Glutamatergic neuron (in vitro differentiated cells): ENCODE measurements around the gene FAM161B. TPM values are rescaled to one million over a fixed set of nuclear protein-coding genes. Genes with fewer than 3 reads are reported as not detected.
A peak's percentile ranks its signal among the peaks of the same experiment; 100 is the strongest.
"Not testable (repeated sequence)": the region's sequence is repeated elsewhere in the genome, so short reads cannot be mapped to it uniquely, and the experiment has no call there.

Experiments used
- DNase-seq: peaks from one replicate; pipeline ENCODE4 v3.0.0; 2022
- H3K27ac Mint-ChIP-seq: one replicate; pipeline ENCODE4 v1.8.0; 2020; ENCODE audit warnings: mild to moderate bottlenecking, mixed read lengths, inconsistent platforms; ENCODE audit not compliant: unreplicated experiment
- H3K27me3 Mint-ChIP-seq: one replicate; pipeline ENCODE4 v1.8.0; 2020; ENCODE audit warnings: mild to moderate bottlenecking, moderate library complexity, mixed read lengths, inconsistent platforms; ENCODE audit not compliant: unreplicated experiment
- H3K36me3 Mint-ChIP-seq: one replicate; pipeline ENCODE4 v1.8.0; 2020; ENCODE audit warnings: mild to moderate bottlenecking, mixed read lengths, inconsistent platforms; ENCODE audit not compliant: unreplicated experiment
- H3K4me1 Mint-ChIP-seq: one replicate; pipeline ENCODE4 v1.8.0; 2020; ENCODE audit warnings: mild to moderate bottlenecking, low read depth, mixed read lengths, inconsistent platforms; ENCODE audit not compliant: unreplicated experiment
- H3K4me3 Mint-ChIP-seq: one replicate; pipeline ENCODE4 v1.8.0; 2020; ENCODE audit warnings: mild to moderate bottlenecking, mixed read lengths, inconsistent platforms; ENCODE audit not compliant: unreplicated experiment
- H3K9me3 Mint-ChIP-seq: one replicate; pipeline ENCODE4 v1.8.0; 2020; ENCODE audit warnings: mild to moderate bottlenecking, moderate library complexity, mixed read lengths, inconsistent platforms; ENCODE audit not compliant: unreplicated experiment
- total RNA-seq: library from RNA; stranded (reverse); fragmentation: NEBNext Ultra II Directional; extraction: Animal tissue kit (Norgen Biotek cat#: 25700); gene quantifications from one replicate; pipeline ENCODE4 v1.2.1, GENCODE V29; 2021; ENCODE audit not compliant: unreplicated experiment
- TF ChIP-seq, protein P1 (sequence below): fragments of 200-600 bp; sonication (generic); IDR thresholded peaks from one replicate; pipeline ENCODE4 v1.5.0; 2021; ENCODE audit not compliant: partially characterized antibody, unreplicated experiment

Gene FAM161B
- total RNA-seq, 1 donor from 2014 or later: 2.8 TPM

DNA sequence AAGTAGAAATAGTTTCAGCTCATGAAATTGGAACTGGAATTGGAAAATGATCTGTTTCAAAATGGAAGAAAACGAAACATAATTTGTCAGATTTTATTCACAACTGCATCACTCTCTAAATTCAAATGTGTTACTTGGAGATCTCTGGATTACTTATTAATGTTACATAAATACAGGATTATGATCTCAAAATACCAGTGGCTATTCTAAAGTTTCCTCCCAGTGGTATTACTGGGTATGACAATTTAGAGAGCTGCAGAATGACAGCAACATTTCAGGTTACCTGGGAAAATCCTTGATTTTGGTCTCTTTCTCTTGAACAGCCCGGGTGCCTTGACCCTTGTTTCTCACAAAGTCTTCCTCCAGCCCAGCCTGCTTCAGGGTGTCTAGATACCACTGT is 14.2 kb downstream of the FAM161B start:
- TF ChIP-seq, protein P1, sequence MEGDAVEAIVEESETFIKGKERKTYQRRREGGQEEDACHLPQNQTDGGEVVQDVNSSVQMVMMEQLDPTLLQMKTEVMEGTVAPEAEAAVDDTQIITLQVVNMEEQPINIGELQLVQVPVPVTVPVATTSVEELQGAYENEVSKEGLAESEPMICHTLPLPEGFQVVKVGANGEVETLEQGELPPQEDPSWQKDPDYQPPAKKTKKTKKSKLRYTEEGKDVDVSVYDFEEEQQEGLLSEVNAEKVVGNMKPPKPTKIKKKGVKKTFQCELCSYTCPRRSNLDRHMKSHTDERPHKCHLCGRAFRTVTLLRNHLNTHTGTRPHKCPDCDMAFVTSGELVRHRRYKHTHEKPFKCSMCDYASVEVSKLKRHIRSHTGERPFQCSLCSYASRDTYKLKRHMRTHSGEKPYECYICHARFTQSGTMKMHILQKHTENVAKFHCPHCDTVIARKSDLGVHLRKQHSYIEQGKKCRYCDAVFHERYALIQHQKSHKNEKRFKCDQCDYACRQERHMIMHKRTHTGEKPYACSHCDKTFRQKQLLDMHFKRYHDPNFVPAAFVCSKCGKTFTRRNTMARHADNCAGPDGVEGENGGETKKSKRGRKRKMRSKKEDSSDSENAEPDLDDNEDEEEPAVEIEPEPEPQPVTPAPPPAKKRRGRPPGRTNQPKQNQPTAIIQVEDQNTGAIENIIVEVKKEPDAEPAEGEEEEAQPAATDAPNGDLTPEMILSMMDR: peak; percentile 73
- Mint-ChIP-seq H3K4me1 (no peaks in the 10 kb centered on the region), H3K36me3 (no peaks in the 10 kb centered on the region), H3K4me3 (no peak overlapping the region), H3K27ac (no peak overlapping the region), H3K9me3 (peaks cover 5% of the 10 kb centered on the region), H3K27me3 (no peaks in the 10 kb centered on the region)
- no peak for DNase-seq

DNA sequence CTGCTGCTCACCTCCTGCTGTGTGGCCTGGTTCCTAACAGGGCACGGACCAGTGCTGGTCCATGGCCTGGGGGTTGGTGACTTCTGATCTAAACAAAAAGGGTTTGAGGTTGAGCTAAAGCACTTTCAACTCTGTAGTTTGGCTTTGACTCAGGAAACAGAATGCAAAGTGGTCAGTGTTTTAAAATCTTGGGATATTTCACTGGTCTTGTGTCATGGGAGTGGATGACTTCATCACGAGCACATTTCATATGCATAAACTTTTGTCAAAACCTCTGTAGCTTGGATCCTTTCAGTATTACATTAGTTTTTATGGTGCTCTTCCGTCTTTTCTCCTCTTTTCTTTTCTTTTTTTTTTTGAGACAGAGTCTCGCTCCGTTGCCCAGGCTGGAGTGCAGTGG is 25.6 kb downstream of the FAM161B start:
- H3K4me3 Mint-ChIP-seq: no peak overlapping the region
- H3K4me1 Mint-ChIP-seq: no peaks in the 10 kb centered on the region
- TF ChIP-seq, protein P1: no peak
- H3K36me3 Mint-ChIP-seq: no peaks in the 10 kb centered on the region
- H3K27me3 Mint-ChIP-seq: no peaks in the 10 kb centered on the region
- no peak for DNase-seq
- no peaks in the 10 kb centered on the region for H3K9me3 Mint-ChIP-seq
- H3K27ac Mint-ChIP-seq: no peak overlapping the region

DNA sequence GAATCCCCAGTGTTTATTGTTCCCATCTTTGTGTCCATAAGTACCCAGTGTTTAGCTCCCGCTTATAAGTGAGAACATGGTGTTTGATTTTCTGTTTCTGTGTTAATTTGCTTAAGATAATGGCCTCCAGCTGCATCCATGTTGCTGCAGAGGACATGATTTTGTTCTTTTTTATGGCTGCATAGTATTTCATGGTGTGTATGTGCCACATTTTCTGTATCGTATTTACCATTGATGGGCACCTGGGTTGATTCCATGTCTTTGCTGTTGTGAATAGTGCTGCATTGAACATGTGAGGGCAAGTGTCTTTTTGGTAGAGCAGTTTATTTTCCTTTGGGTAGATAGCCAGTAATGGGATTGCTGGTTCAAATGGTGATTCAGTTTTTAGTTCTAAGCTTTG is 30.4 kb downstream of the FAM161B start:
- not testable (repeated sequence) for H3K9me3 Mint-ChIP-seq, H3K36me3 Mint-ChIP-seq, H3K4me3 Mint-ChIP-seq, H3K4me1 Mint-ChIP-seq, H3K27ac Mint-ChIP-seq, H3K27me3 Mint-ChIP-seq, DNase-seq

DNA sequence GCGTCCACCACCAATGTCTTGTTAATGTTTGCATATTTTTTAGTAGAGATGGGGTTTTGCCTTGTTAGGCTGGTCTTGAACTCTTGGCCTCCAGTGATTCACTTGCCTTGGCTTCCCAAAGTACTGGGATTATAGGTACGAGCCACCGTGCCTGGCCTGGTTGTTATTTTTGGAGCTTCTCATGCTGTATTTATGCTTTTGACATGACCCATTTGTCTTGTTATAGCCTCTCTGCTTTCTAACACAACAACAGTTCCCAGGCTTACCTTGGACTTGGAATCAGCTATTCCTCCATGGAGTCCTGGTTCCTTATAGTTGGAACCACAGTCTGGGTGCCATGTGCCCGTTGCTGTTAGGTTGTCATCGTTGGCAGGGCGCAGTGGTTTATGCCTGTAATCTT is 33.6 kb downstream of the FAM161B start:
- no peaks in the 10 kb centered on the region for H3K36me3 Mint-ChIP-seq
- H3K27ac Mint-ChIP-seq: no peak overlapping the region
- TF ChIP-seq, protein P1: no peak
- DNase-seq: no peak
- no peaks in the 10 kb centered on the region for H3K4me1 Mint-ChIP-seq
- H3K4me3 Mint-ChIP-seq: no peak overlapping the region
- H3K9me3 Mint-ChIP-seq: no peaks in the 10 kb centered on the region
- no peaks in the 10 kb centered on the region for H3K27me3 Mint-ChIP-seq

DNA sequence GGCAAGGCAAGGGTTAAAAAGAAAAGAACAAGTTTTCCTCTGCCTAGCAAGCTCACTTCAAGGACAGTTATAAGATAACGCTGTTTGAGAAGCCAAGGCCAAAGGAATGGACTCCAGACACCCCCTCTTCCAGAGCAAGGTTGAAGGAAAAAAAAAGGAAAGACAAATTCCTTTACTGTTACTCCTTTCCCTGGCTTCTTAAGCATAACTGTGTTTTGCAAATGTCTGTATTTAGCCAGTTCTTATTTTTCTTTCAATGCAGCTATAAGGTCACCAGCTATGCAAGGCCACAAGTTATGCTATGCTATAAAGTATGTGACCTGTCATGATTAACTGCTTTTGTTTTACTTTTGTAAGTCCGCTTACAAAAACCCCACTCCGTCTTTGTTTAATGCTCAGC is 36.6 kb downstream of the FAM161B start:
- H3K27me3 Mint-ChIP-seq: no peaks in the 10 kb centered on the region
- no peaks in the 10 kb centered on the region for H3K36me3 Mint-ChIP-seq
- no peak for DNase-seq
- H3K9me3 Mint-ChIP-seq: no peaks in the 10 kb centered on the region
- H3K4me3 Mint-ChIP-seq: no peak overlapping the region
- H3K27ac Mint-ChIP-seq: no peak overlapping the region
- no peaks in the 10 kb centered on the region for H3K4me1 Mint-ChIP-seq
- TF ChIP-seq, protein P1: no peak

DNA sequence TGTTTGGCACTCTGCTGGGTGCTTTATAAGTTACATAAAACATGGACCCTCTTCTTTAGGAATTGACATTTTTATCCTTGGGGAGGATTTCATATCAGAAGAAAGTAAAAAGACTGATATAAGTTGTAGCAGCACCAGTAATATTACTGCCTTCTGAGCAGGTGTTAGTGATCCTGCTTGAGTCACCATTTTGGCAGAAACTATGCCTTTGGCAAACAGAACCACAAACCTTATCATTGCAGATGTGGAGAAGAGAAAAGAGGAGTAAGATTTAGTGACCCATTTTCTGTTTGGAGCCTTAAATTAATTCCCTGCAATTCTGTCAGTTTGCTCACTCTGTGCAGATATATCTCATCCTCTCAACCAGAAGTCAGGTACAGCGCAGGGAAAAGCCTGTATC is 40.2 kb downstream of the FAM161B start:
- peaks cover 2% of the 10 kb centered on the region for H3K27me3 Mint-ChIP-seq
- no peak overlapping the region for H3K4me3 Mint-ChIP-seq
- H3K4me1 Mint-ChIP-seq: no peaks in the 10 kb centered on the region
- no peak overlapping the region for H3K27ac Mint-ChIP-seq
- no peaks in the 10 kb centered on the region for H3K9me3 Mint-ChIP-seq
- TF ChIP-seq, protein P1: no peak
- no peaks in the 10 kb centered on the region for H3K36me3 Mint-ChIP-seq
- DNase-seq: no peak
